Gastroesophageal sphincter (tissue), 3 donors: ENCODE measurements around the gene CPEB1.

ENCODE experiments used
- CTCF ChIP-seq, 4 experiments: fragments of 200-600 bp in 2 of 4; fragments of 450-650 bp in 2 of 4; sonication (generic) in 1 of 4; IDR thresholded peaks; one replicate each; pipeline ENCODE4 v1.5.1; 2017 to 2019; ENCODE audit warnings: antibody characterized with exemption in 4 of 4, mild to moderate bottlenecking in 2 of 4, moderate library complexity in 2 of 4
- POLR2A ChIP-seq, 2 donors: fragments of 450-650 bp; IDR thresholded peaks; one replicate each; pipeline ENCODE4 v1.6.1; 2017; ENCODE audit warnings: antibody characterized with exemption in 2 of 2, mild to moderate bottlenecking in 2 of 2, moderate library complexity in 1 of 2

GRCh38 chr15:82649226-82649999, 2.2 kb upstream of the CPEB1 start:
- TF ChIP-seq CTCF (IDR thresholded peaks at IDR 0.05) (no peak), POLR2A (IDR thresholded peaks at IDR 0.05) (no peak)
